Measurements from ENCODE around the gene ATP6V0E1. TPM values are rescaled to one million over a fixed set of nuclear protein-coding genes. Genes with fewer than 3 reads are reported as not detected.
A peak's percentile ranks its signal among the peaks of the same experiment; 100 is the strongest.
"Not testable (repeated sequence)": the region's sequence is repeated elsewhere in the genome, so short reads cannot be mapped to it uniquely, and the experiment has no call there.

Gene ATP6V0E1
- total RNA-seq, 1 donor from 2014 or later, result 272 TPM

DNA sequence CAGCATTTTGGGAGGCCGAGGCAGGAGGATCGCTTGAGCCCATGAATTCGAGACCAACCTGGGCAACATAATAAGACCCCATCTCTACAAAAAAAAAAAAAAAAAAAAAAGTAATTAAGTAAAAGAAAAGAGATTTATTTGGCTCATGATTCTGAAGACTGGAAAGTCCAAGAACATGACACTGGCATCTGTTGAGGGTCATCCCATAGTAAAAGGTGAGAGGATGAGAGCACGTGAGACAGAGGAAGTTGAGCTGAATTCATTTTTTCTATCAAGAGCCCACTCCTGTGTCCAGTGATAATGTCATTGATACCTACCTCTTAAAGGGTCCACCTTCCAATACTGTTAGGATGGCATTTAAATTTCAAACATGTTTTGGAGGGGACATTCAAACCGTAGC, 92.4 kb downstream of the ATP6V0E1 start:
- Mint-ChIP-seq H3K27me3 (ENCODE audit: low read depth) (no peaks in the 10 kb centered on the region), H3K4me1 (ENCODE audit: low read depth) (no peaks in the 10 kb centered on the region), H3K4me3 (ENCODE audit: unreplicated experiment) (no peak overlapping the region), H3K9me3 (ENCODE audit: low read depth) (no peaks in the 10 kb centered on the region), H3K36me3 (ENCODE audit: low read depth) (peaks cover 5% of the 10 kb centered on the region), H3K27ac (ENCODE audit: unreplicated experiment) (no peak overlapping the region)
- DNase-seq (ENCODE audit: low spot score), result no peak
- TF ChIP-seq, protein P1, sequence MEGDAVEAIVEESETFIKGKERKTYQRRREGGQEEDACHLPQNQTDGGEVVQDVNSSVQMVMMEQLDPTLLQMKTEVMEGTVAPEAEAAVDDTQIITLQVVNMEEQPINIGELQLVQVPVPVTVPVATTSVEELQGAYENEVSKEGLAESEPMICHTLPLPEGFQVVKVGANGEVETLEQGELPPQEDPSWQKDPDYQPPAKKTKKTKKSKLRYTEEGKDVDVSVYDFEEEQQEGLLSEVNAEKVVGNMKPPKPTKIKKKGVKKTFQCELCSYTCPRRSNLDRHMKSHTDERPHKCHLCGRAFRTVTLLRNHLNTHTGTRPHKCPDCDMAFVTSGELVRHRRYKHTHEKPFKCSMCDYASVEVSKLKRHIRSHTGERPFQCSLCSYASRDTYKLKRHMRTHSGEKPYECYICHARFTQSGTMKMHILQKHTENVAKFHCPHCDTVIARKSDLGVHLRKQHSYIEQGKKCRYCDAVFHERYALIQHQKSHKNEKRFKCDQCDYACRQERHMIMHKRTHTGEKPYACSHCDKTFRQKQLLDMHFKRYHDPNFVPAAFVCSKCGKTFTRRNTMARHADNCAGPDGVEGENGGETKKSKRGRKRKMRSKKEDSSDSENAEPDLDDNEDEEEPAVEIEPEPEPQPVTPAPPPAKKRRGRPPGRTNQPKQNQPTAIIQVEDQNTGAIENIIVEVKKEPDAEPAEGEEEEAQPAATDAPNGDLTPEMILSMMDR (IDR thresholded peaks at IDR 0.05), result no peak

DNA sequence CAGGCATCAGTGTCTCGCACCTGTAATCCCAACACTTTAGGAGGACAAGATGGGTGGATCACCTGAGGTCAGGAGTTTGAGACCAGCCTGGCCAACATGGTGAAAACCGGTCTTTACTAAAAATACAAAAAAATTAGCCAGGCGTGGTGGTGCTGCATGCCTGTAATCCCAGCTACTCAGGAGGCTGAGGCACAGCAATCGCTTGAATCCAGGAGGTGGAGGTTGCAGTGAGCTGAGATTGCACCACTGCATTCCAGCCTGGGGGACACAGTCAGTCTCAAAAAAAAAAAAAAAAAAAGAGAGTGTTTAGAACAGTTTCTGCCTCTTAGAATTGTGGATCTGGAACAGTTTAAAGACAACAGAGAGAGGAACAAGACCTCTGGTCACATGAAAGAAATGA, 92.9 kb downstream of the ATP6V0E1 start:
- not testable (repeated sequence) for DNase-seq (ENCODE audit: low spot score); H3K4me3 Mint-ChIP-seq (ENCODE audit: unreplicated experiment); H3K9me3 Mint-ChIP-seq (ENCODE audit: low read depth); H3K36me3 Mint-ChIP-seq (ENCODE audit: low read depth); H3K4me1 Mint-ChIP-seq (ENCODE audit: low read depth); H3K27me3 Mint-ChIP-seq (ENCODE audit: low read depth)
- H3K27ac Mint-ChIP-seq (ENCODE audit: unreplicated experiment), result peak overlapping the region; percentile 13

DNA sequence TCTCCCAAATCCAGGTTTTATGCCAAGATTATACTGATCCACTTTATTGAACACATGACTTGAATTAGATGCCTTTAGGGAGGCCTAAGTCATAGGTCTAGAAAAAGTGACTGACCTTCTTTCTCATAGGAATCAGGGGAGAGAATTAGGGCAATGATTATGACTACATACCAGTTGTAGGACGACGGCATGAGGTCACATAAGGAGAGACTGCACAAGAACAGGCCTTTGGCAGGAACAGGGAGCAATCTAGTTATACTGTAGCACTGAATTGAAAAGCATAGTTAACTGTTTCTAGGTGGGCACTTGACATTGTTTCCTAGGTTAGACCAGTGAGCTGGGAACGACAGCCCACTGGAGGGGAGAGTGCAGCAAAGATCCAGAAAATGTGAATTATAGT, 95.3 kb downstream of the ATP6V0E1 start:
- TF ChIP-seq, protein P1 (IDR thresholded peaks at IDR 0.05), result no peak
- Mint-ChIP-seq H3K4me1 (ENCODE audit: low read depth) (no peaks in the 10 kb centered on the region), H3K27ac (ENCODE audit: unreplicated experiment) (no peak overlapping the region), H3K4me3 (ENCODE audit: unreplicated experiment) (no peak overlapping the region), H3K36me3 (ENCODE audit: low read depth) (peaks cover 9% of the 10 kb centered on the region), H3K9me3 (ENCODE audit: low read depth) (no peaks in the 10 kb centered on the region), H3K27me3 (ENCODE audit: low read depth) (no peaks in the 10 kb centered on the region)
- DNase-seq (ENCODE audit: low spot score), result no peak

Other genes with a start within 250 kb of the ATP6V0E1 start
- 91.5 to 171 TPM (median 150 TPM) in 3 replicates for gene DUSP1, start 212.6 kb upstream of the ATP6V0E1 start, total RNA-seq
- gene ERGIC1, start 149.5 kb upstream of the ATP6V0E1 start, total RNA-seq, result 141 to 154 TPM (median 148 TPM) in 3 replicates
- gene RPL26L1, start 24.3 kb upstream of the ATP6V0E1 start, total RNA-seq, result 40.2 to 43.6 TPM (median 43.5 TPM) in 3 replicates
- 13.2 to 14.9 TPM (median 14.7 TPM) in 3 replicates for gene CREBRF, start 72.6 kb downstream of the ATP6V0E1 start, total RNA-seq
- gene BNIP1, start 160.8 kb downstream of the ATP6V0E1 start, total RNA-seq, result 9.4 to 11.2 TPM (median 9.5 TPM) in 3 replicates